ENCODE measurements around the gene MAFF. TPM values are rescaled to one million over a fixed set of nuclear protein-coding genes. Genes with fewer than 3 reads are reported as not detected.

Gene MAFF
- polyA plus RNA-seq, 1 donor: 20.2 TPM

- Histone ChIP-seq H3K36me3 (ENCODE audit: control insufficient read depth, insufficient read depth, low read length) (no peaks in the 10 kb centered on the region), H3K9me3 (ENCODE audit: control insufficient read depth, low read depth, low read length) (no peaks in the 10 kb centered on the region), H3K4me1 (ENCODE audit: control insufficient read depth, insufficient read depth, low read length) (peaks cover 29% of the 10 kb centered on the region), H3K4me3 (ENCODE audit: low read length) (no peak overlapping the region), H3K27me3 (ENCODE audit: control insufficient read depth, insufficient read depth, low read length) (no peaks in the 10 kb centered on the region), H3K27ac (ENCODE audit: low read length) (no peak overlapping the region)
- no peak for DNase-seq
- no CpG with 5 or more reads among the region's 14 CpGs for WGBS (ENCODE audit: insufficient coverage, low lambda C conversion rate)
Measured at GRCh38 chr22:38191055-38191454, 10.7 kb upstream of the MAFF start.

- peaks cover 32% of the 10 kb centered on the region for H3K4me1 ChIP-seq (ENCODE audit: control insufficient read depth, insufficient read depth, low read length)
- peak overlapping the region; percentile 76 for H3K27ac ChIP-seq (ENCODE audit: low read length)
- H3K4me3 ChIP-seq (ENCODE audit: low read length): no peak overlapping the region
- no peaks in the 10 kb centered on the region for H3K36me3 ChIP-seq (ENCODE audit: control insufficient read depth, insufficient read depth, low read length)
- H3K9me3 ChIP-seq (ENCODE audit: control insufficient read depth, low read depth, low read length): no peaks in the 10 kb centered on the region
- no peaks in the 10 kb centered on the region for H3K27me3 ChIP-seq (ENCODE audit: control insufficient read depth, insufficient read depth, low read length)
- peak; percentile 73 to 88 for DNase-seq
- 42% methylated on average over 4 of the region's 10 CpGs for WGBS (ENCODE audit: insufficient coverage, low lambda C conversion rate)
Measured at GRCh38 chr22:38191731-38192474, 9.9 kb upstream of the MAFF start.

- no CpG with 5 or more reads among the region's 3 CpGs for WGBS (ENCODE audit: insufficient coverage, low lambda C conversion rate)
- Histone ChIP-seq H3K9me3 (ENCODE audit: control insufficient read depth, low read depth, low read length) (no peaks in the 10 kb centered on the region), H3K27me3 (ENCODE audit: control insufficient read depth, insufficient read depth, low read length) (no peaks in the 10 kb centered on the region), H3K27ac (ENCODE audit: low read length) (peak overlapping the region; percentile 76), H3K36me3 (ENCODE audit: control insufficient read depth, insufficient read depth, low read length) (no peaks in the 10 kb centered on the region), H3K4me3 (ENCODE audit: low read length) (no peak overlapping the region), H3K4me1 (ENCODE audit: control insufficient read depth, insufficient read depth, low read length) (peaks cover 35% of the 10 kb centered on the region)
- no peak for DNase-seq
Measured at GRCh38 chr22:38192475-38192863, 9.3 kb upstream of the MAFF start.

GRCh38 chr22:38193580-38193979 lies 8.2 kb upstream of the MAFF start:
- Histone ChIP-seq H3K4me1 (ENCODE audit: control insufficient read depth, insufficient read depth, low read length) (peaks cover 35% of the 10 kb centered on the region), H3K27ac (ENCODE audit: low read length) (peak overlapping the region; percentile 47), H3K9me3 (ENCODE audit: control insufficient read depth, low read depth, low read length) (no peaks in the 10 kb centered on the region), H3K27me3 (ENCODE audit: control insufficient read depth, insufficient read depth, low read length) (no peaks in the 10 kb centered on the region), H3K4me3 (ENCODE audit: low read length) (no peak overlapping the region), H3K36me3 (ENCODE audit: control insufficient read depth, insufficient read depth, low read length) (no peaks in the 10 kb centered on the region)
- DNase-seq: peak; percentile 71 to 83
- no CpG with 5 or more reads among the region's 6 CpGs for whole genome bisulfite sequencing (ENCODE audit: insufficient coverage, low lambda C conversion rate)

GRCh38 chr22:38196791-38197419 lies 4.9 kb upstream of the MAFF start:
- Histone ChIP-seq H3K36me3 (ENCODE audit: control insufficient read depth, insufficient read depth, low read length) (no peaks in the 10 kb centered on the region), H3K27me3 (ENCODE audit: control insufficient read depth, insufficient read depth, low read length) (no peaks in the 10 kb centered on the region), H3K4me1 (ENCODE audit: control insufficient read depth, insufficient read depth, low read length) (peaks cover 22% of the 10 kb centered on the region), H3K9me3 (ENCODE audit: control insufficient read depth, low read depth, low read length) (no peaks in the 10 kb centered on the region), H3K27ac (ENCODE audit: low read length) (no peak overlapping the region), H3K4me3 (ENCODE audit: low read length) (no peak overlapping the region)
- WGBS (ENCODE audit: insufficient coverage, low lambda C conversion rate): no CpG with 5 or more reads among the region's 19 CpGs
- DNase-seq: peak in 1 of 2 donors; percentile 72

GRCh38 chr22:38199826-38200559 lies 1.8 kb upstream of the MAFF start:
- no peaks in the 10 kb centered on the region for H3K9me3 ChIP-seq (ENCODE audit: control insufficient read depth, low read depth, low read length)
- no peak overlapping the region for H3K27ac ChIP-seq (ENCODE audit: low read length)
- peaks cover 22% of the 10 kb centered on the region for H3K4me1 ChIP-seq (ENCODE audit: control insufficient read depth, insufficient read depth, low read length)
- H3K4me3 ChIP-seq (ENCODE audit: low read length): no peak overlapping the region
- no CpG with 5 or more reads among the region's 10 CpGs for WGBS (ENCODE audit: insufficient coverage, low lambda C conversion rate)
- no peak for DNase-seq
- H3K36me3 ChIP-seq (ENCODE audit: control insufficient read depth, insufficient read depth, low read length): no peaks in the 10 kb centered on the region
- H3K27me3 ChIP-seq (ENCODE audit: control insufficient read depth, insufficient read depth, low read length): no peaks in the 10 kb centered on the region

- H3K27ac ChIP-seq (ENCODE audit: low read length): peak overlapping the region; percentile 67
- peak overlapping the region; percentile 84 for H3K4me3 ChIP-seq (ENCODE audit: low read length)
- H3K27me3 ChIP-seq (ENCODE audit: control insufficient read depth, insufficient read depth, low read length): no peaks in the 10 kb centered on the region
- H3K9me3 ChIP-seq (ENCODE audit: control insufficient read depth, low read depth, low read length): no peaks in the 10 kb centered on the region
- no peaks in the 10 kb centered on the region for H3K36me3 ChIP-seq (ENCODE audit: control insufficient read depth, insufficient read depth, low read length)
- no peak for DNase-seq
- H3K4me1 ChIP-seq (ENCODE audit: control insufficient read depth, insufficient read depth, low read length): peaks cover 22% of the 10 kb centered on the region
- WGBS (ENCODE audit: insufficient coverage, low lambda C conversion rate): no CpG with 5 or more reads among the region's 8 CpGs
Measured at GRCh38 chr22:38201371-38201710, 453 bp upstream of the MAFF start.

GRCh38 chr22:38202437-38203089 lies 769 bp downstream of the MAFF start:
- peaks cover 17% of the 10 kb centered on the region for H3K4me1 ChIP-seq (ENCODE audit: control insufficient read depth, insufficient read depth, low read length)
- no peaks in the 10 kb centered on the region for H3K36me3 ChIP-seq (ENCODE audit: control insufficient read depth, insufficient read depth, low read length)
- no peaks in the 10 kb centered on the region for H3K9me3 ChIP-seq (ENCODE audit: control insufficient read depth, low read depth, low read length)
- WGBS (ENCODE audit: insufficient coverage, low lambda C conversion rate): no CpG with 5 or more reads among the region's 74 CpGs
- H3K4me3 ChIP-seq (ENCODE audit: low read length): peak overlapping the region; percentile 84
- DNase-seq: peak; percentile 74 to 85
- peak overlapping the region; percentile 96 for H3K27ac ChIP-seq (ENCODE audit: low read length)
- no peaks in the 10 kb centered on the region for H3K27me3 ChIP-seq (ENCODE audit: control insufficient read depth, insufficient read depth, low read length)

GRCh38 chr22:38203090-38203810 lies 1.5 kb downstream of the MAFF start:
- WGBS (ENCODE audit: insufficient coverage, low lambda C conversion rate): no CpG with 5 or more reads among the region's 19 CpGs
- DNase-seq: peak; percentile 68 to 83
- H3K36me3 ChIP-seq (ENCODE audit: control insufficient read depth, insufficient read depth, low read length): no peaks in the 10 kb centered on the region
- no peaks in the 10 kb centered on the region for H3K27me3 ChIP-seq (ENCODE audit: control insufficient read depth, insufficient read depth, low read length)
- peaks cover 17% of the 10 kb centered on the region for H3K4me1 ChIP-seq (ENCODE audit: control insufficient read depth, insufficient read depth, low read length)
- H3K27ac ChIP-seq (ENCODE audit: low read length): peak overlapping the region; percentile 96
- H3K9me3 ChIP-seq (ENCODE audit: control insufficient read depth, low read depth, low read length): no peaks in the 10 kb centered on the region
- H3K4me3 ChIP-seq (ENCODE audit: low read length): peak overlapping the region; percentile 84
